ENCODE results near the gene BANF1. TPM values are rescaled to one million over a fixed set of nuclear protein-coding genes. Genes with fewer than 3 reads are reported as not detected.
A peak's percentile ranks its signal among the peaks of the same experiment; 100 is the strongest.

The BANF1 gene
- total and polyA plus RNA-seq, 2 of the 13 experiments (the other 11 are each of a cell fraction or from before 2014, with no cell fraction given): 40.5 to 86.5 TPM

DNA sequence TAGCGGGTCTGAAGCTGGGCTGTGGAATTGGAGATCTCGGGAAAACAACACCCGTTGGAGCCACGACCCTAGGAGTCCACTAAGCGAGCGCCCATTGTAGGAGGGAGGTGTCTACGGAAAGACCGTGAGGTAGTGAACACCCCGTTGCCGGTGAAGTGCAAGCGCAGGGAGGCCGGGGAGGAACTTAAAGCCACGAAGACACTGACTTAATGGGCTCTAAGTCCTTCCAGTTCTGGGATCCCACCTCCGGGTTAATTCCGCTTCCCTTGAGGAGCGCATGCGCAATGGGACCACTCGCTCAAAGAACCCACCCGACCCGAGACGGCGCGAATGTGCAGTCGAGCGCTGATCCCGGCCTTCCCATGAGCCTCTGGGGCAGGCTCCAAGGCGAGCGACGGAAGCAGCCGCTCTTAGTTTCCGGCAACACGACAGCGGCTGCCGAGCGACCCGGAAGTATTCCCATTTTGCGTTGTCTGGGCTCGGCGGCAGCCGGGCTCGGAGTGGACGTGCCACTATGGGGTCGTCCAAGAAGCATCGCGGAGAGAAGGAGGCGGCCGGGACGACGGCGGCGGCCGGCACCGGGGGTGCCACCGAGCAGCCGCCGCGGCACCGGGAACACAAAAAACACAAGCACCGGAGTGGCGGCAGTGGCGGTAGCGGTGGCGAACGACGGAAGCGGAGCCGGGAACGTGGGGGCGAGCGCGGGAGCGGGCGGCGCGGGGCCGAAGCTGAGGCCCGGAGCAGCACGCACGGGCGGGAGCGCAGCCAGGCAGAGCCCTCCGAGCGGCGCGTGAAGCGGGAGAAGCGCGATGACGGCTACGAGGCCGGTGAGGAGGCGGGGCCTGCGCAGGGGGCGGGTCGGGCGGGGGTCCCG is 40.8 kb upstream of the BANF1 start, which contains the start of gene SART1 (continued):
- TF ChIP-seq RAD21 (CRISPR knock-in tag; IDR thresholded peaks at IDR 0.05) (0 out of 2 replicates have a peak, but pooled peaks have one; percentile 38), NCOA5 (CRISPR knock-in tag; IDR thresholded peaks at IDR 0.05) (no peak), MEIS1 (CRISPR knock-in tag; IDR thresholded peaks at IDR 0.05; ENCODE audit: borderline replicate concordance) (no peak), AKAP8 (CRISPR knock-in tag; IDR thresholded peaks at IDR 0.05) (no peak), MAF1 (CRISPR knock-in tag; IDR thresholded peaks at IDR 0.05; ENCODE audit: borderline replicate concordance) (peak; percentile 68; the same call in 1 of the 2 replicates), ZNF563 (CRISPR knock-in tag; IDR thresholded peaks at IDR 0.05) (no peak), JUNB (CRISPR knock-in tag; IDR thresholded peaks at IDR 0.05; ENCODE audit: borderline replicate concordance) (no peak), ZNF136 (CRISPR knock-in tag; IDR thresholded peaks at IDR 0.05; ENCODE audit: low read depth) (0 out of 2 replicates have a peak, but pooled peaks have one; percentile 35), LCORL (IDR thresholded peaks at IDR 0.05) (no peak), LCORL (CRISPR knock-in tag; IDR thresholded peaks at IDR 0.05) (peak; percentile 59; the same call in 1 of the 2 replicates), MXD4 (CRISPR knock-in tag; IDR thresholded peaks at IDR 0.05) (peak; percentile 38; the same call in 1 of the 2 replicates), ZNF83 (CRISPR knock-in tag; IDR thresholded peaks at IDR 0.05; ENCODE audit: borderline replicate concordance) (no peak), CREB1 (IDR thresholded peaks at IDR 0.05) (no peak), CREB1 (CRISPR knock-in tag; IDR thresholded peaks at IDR 0.05) (peak; percentile 68; the same call in 1 of the 2 replicates), FOXK2 (IDR thresholded peaks at IDR 0.05) (peak; percentile 98), ZMAT3 (CRISPR knock-in tag; conservative IDR thresholded peaks at IDR 0.05) (peak; percentile 41; the same call in 1 of the 2 replicates), TRIM24 (CRISPR knock-in tag; IDR thresholded peaks at IDR 0.05) (no peak), SP2 (CRISPR knock-in tag; IDR thresholded peaks at IDR 0.05) (peak; percentile 61; the same call in 1 of the 2 replicates), ZNF143 (CRISPR knock-in tag; IDR thresholded peaks at IDR 0.05) (peak; percentile 97), FOXA3 (CRISPR knock-in tag; IDR thresholded peaks at IDR 0.05) (peak; percentile 60), SKI (IDR thresholded peaks at IDR 0.05; ENCODE audit: partially characterized antibody) (peak; percentile 44), EED (CRISPR knock-in tag; IDR thresholded peaks at IDR 0.05) (peak; percentile 94), ZNF605 (CRISPR knock-in tag; IDR thresholded peaks at IDR 0.05) (no peak), PHF8 (CRISPR knock-in tag; IDR thresholded peaks at IDR 0.05) (peak; percentile 82), ZNF670 (CRISPR knock-in tag; IDR thresholded peaks at IDR 0.05; ENCODE audit: borderline replicate concordance) (no peak), SATB2 (CRISPR knock-in tag; IDR thresholded peaks at IDR 0.05) (no peak)
- TF ChIP-seq, protein P1, sequence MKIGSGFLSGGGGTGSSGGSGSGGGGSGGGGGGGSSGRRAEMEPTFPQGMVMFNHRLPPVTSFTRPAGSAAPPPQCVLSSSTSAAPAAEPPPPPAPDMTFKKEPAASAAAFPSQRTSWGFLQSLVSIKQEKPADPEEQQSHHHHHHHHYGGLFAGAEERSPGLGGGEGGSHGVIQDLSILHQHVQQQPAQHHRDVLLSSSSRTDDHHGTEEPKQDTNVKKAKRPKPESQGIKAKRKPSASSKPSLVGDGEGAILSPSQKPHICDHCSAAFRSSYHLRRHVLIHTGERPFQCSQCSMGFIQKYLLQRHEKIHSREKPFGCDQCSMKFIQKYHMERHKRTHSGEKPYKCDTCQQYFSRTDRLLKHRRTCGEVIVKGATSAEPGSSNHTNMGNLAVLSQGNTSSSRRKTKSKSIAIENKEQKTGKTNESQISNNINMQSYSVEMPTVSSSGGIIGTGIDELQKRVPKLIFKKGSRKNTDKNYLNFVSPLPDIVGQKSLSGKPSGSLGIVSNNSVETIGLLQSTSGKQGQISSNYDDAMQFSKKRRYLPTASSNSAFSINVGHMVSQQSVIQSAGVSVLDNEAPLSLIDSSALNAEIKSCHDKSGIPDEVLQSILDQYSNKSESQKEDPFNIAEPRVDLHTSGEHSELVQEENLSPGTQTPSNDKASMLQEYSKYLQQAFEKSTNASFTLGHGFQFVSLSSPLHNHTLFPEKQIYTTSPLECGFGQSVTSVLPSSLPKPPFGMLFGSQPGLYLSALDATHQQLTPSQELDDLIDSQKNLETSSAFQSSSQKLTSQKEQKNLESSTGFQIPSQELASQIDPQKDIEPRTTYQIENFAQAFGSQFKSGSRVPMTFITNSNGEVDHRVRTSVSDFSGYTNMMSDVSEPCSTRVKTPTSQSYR (CRISPR knock-in tag; IDR thresholded peaks at IDR 0.05; ENCODE audit: borderline replicate concordance): no peak; the same call in 1 of the 2 replicates
- TF ChIP-seq, protein P2, sequence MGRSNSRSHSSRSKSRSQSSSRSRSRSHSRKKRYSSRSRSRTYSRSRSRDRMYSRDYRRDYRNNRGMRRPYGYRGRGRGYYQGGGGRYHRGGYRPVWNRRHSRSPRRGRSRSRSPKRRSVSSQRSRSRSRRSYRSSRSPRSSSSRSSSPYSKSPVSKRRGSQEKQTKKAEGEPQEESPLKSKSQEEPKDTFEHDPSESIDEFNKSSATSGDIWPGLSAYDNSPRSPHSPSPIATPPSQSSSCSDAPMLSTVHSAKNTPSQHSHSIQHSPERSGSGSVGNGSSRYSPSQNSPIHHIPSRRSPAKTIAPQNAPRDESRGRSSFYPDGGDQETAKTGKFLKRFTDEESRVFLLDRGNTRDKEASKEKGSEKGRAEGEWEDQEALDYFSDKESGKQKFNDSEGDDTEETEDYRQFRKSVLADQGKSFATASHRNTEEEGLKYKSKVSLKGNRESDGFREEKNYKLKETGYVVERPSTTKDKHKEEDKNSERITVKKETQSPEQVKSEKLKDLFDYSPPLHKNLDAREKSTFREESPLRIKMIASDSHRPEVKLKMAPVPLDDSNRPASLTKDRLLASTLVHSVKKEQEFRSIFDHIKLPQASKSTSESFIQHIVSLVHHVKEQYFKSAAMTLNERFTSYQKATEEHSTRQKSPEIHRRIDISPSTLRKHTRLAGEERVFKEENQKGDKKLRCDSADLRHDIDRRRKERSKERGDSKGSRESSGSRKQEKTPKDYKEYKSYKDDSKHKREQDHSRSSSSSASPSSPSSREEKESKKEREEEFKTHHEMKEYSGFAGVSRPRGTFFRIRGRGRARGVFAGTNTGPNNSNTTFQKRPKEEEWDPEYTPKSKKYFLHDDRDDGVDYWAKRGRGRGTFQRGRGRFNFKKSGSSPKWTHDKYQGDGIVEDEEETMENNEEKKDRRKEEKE (IDR thresholded peaks at IDR 0.05): no peak

Measured in HepG2 (cell line).